ENCODE results near the gene PCDHB14. TPM values are rescaled to one million over a fixed set of nuclear protein-coding genes. Genes with fewer than 3 reads are reported as not detected.
"Not testable (repeated sequence)": the region's sequence is repeated elsewhere in the genome, so short reads cannot be mapped to it uniquely, and the experiment has no call there.

Gene PCDHB14
- 1 to 10 TPM; 2.6 to 3.0 TPM for total RNA-seq
- polyA plus RNA-seq (ENCODE audit: insufficient read length in 6 of 6): 10 to 100 TPM in 3 of 6 donors, 1 to 10 TPM in 3; 8.4 to 11.1 (median 10.1) TPM
- long read RNA-seq, donor 1, full-length matches to known transcripts: 18 of 18 reads
- long read RNA-seq, donor 1, partial matches to known transcripts: 0 of 18 reads
- long read RNA-seq, donor 1, other reads (novel, unspliced or antisense): 0 of 18 reads
- long read RNA-seq, donor 2, full-length matches to known transcripts: 12 of 12 reads
- long read RNA-seq, donor 2, partial matches to known transcripts: 0 of 12 reads
- long read RNA-seq, donor 2, other reads (novel, unspliced or antisense): 0 of 12 reads
- long read RNA-seq, donor 3, full-length matches to known transcripts: 3 of 3 reads
- long read RNA-seq, donor 3, partial matches to known transcripts: 0 of 3 reads
- long read RNA-seq, donor 3, other reads (novel, unspliced or antisense): 0 of 3 reads
- long read RNA-seq, donor 4: 0 reads
- long read RNA-seq, donor 5, full-length matches to known transcripts: 8 of 8 reads
- long read RNA-seq, donor 5, partial matches to known transcripts: 0 of 8 reads
- long read RNA-seq, donor 5, other reads (novel, unspliced or antisense): 0 of 8 reads
- long read RNA-seq, donor 6, full-length matches to known transcripts: 7 of 7 reads
- long read RNA-seq, donor 6, partial matches to known transcripts: 0 of 7 reads
- long read RNA-seq, donor 6, other reads (novel, unspliced or antisense): 0 of 7 reads
- long read RNA-seq, donor 7, full-length matches to known transcripts: 2 of 2 reads
- long read RNA-seq, donor 7, partial matches to known transcripts: 0 of 2 reads
- long read RNA-seq, donor 7, other reads (novel, unspliced or antisense): 0 of 2 reads
- long read RNA-seq, donor 8, full-length matches to known transcripts: 9 of 9 reads
- long read RNA-seq, donor 8, partial matches to known transcripts: 0 of 9 reads
- long read RNA-seq, donor 8, other reads (novel, unspliced or antisense): 0 of 9 reads
- long read RNA-seq, donor 9: 0 reads
- long read RNA-seq, donor 10: 0 reads
- long read RNA-seq, donor 11, full-length matches to known transcripts: 17 of 17 reads
- long read RNA-seq, donor 11, partial matches to known transcripts: 0 of 17 reads
- long read RNA-seq, donor 11, other reads (novel, unspliced or antisense): 0 of 17 reads
- long read RNA-seq, donor 12, full-length matches to known transcripts: 10 of 10 reads
- long read RNA-seq, donor 12, partial matches to known transcripts: 0 of 10 reads
- long read RNA-seq, donor 12, other reads (novel, unspliced or antisense): 0 of 10 reads

DNA sequence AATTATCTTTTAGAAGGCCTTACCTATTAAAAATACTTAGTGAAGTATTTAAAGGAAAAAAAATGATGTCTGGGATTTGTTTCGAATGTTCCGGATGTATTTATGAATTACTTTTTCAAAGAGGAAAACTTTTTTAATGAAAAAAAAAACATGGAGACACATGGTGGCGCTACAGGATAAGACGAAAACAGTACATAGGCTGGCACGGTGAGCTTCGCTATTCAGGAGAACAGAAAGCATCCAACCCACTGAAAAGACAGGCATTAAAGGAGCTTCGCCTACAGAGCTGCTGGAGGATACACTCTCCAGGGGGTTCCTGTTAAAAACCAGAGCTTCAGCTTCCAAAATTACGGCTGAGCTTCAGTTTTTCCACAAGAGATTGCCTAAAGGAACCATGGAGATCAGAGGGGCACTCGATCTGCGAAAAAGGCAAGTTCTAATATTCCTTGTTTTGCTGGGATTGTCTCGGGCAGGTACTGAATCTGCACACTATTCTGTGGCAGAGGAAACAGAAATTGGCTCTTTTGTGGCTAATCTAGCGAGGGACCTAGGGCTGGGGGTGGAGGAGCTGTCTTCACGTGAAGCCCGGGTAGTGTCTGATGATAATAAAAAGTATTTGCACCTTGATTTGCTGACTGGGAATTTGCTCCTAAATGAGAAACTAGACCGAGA lies at the start of gene PCDHB14:
PCDHB14 (plus strand) TSS at position 232 of the 672 bp plus-strand sequence; CDS start at position 395, 163 bp downstream.
- no peaks in the 10 kb centered on the region for H3K4me1 ChIP-seq
- intact Hi-C loops (cut with DNase I): no loop called here
- H3K4me3 ChIP-seq: no peak within 1 kb of the TSS
- no peaks in the 10 kb centered on the region for H3K36me3 ChIP-seq
- H3K27ac ChIP-seq: no peak within 1 kb of the TSS
- TF ChIP-seq, protein P1, sequence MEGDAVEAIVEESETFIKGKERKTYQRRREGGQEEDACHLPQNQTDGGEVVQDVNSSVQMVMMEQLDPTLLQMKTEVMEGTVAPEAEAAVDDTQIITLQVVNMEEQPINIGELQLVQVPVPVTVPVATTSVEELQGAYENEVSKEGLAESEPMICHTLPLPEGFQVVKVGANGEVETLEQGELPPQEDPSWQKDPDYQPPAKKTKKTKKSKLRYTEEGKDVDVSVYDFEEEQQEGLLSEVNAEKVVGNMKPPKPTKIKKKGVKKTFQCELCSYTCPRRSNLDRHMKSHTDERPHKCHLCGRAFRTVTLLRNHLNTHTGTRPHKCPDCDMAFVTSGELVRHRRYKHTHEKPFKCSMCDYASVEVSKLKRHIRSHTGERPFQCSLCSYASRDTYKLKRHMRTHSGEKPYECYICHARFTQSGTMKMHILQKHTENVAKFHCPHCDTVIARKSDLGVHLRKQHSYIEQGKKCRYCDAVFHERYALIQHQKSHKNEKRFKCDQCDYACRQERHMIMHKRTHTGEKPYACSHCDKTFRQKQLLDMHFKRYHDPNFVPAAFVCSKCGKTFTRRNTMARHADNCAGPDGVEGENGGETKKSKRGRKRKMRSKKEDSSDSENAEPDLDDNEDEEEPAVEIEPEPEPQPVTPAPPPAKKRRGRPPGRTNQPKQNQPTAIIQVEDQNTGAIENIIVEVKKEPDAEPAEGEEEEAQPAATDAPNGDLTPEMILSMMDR (IDR thresholded peaks at IDR 0.05): no peak
- DNase-seq (peak in 1 of 4 donors; percentile 22), ATAC-seq (no peak)
- peaks cover 0 to 6% of the 10 kb centered on the region in 2 donors for H3K27me3 ChIP-seq
- H3K9me3 ChIP-seq: peaks cover 0 to 89% of the 10 kb centered on the region in 2 donors

DNA sequence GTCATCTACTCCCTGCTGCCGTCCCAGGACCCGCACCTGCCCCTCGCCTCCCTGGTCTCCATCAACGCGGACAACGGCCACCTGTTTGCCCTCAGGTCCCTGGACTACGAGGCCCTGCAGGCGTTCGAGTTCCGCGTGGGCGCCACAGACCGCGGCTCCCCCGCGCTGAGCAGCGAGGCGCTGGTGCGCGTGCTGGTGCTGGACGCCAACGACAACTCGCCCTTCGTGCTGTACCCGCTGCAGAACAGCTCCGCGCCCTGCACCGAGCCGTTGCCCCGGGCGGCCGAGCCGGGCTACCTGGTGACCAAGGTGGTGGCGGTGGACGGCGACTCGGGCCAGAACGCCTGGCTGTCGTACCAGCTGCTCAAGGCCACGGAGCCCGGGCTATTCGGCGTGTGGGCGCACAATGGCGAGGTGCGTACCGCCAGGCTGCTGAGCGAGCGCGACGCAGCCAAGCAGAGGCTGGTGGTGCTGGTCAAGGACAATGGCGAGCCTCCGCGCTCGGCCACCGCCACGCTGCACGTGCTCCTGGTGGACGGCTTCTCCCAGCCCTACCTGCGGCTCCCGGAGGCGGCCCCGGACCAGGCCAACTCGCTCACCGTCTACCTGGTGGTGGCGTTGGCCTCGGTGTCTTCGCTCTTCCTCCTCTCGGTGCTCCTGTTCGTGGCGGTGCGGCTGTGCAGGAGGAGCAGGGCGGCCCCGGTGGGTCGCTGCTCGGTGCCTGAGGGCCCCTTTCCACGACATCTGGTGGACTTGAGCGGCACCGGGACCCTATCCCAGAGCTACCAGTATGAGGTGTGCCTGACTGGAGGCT lies 48.6 kb upstream of the PCDHB14 start:
- H3K4me3 ChIP-seq; ATAC-seq; H3K27ac ChIP-seq; H3K36me3 ChIP-seq; intact Hi-C loops (cut with DNase I); H3K4me1 ChIP-seq: not testable (repeated sequence)
- peak in 1 of 4 donors; percentile 77 for DNase-seq
- Histone ChIP-seq H3K27me3 (peaks cover 0 to 53% of the 10 kb centered on the region in 2 donors), H3K9me3 (peaks cover 0 to 58% of the 10 kb centered on the region in 2 donors)

DNA sequence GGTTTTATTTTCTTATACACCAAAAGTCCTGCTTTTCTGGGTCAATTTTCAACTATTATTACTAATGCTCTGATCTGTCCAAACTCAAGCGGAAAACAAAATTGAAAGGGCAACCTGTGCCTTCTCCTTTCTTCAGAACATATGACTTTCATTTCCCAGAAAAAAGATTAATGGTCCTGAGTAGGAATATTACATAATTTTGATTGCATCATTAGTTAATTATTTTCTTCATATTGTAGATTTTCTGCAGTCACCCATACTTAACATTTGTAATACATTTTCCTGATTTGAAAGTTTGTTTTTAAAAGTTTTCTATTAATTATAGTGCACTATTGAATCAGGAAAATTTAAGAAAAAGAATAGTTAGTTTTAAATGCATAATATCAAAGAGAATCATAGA lies 47.2 kb upstream of the PCDHB14 start:
- intact Hi-C loops (cut with DNase I): no loop called here
- TF ChIP-seq, protein P1 (IDR thresholded peaks at IDR 0.05): no peak
- Histone ChIP-seq H3K36me3 (no peaks in the 10 kb centered on the region), H3K4me1 (no peaks in the 10 kb centered on the region), H3K4me3 (no peak overlapping the region), H3K27me3 (peaks cover 0 to 60% of the 10 kb centered on the region in 2 donors), H3K9me3 (peaks cover 0 to 63% of the 10 kb centered on the region in 2 donors), H3K27ac (no peak overlapping the region)
- DNase-seq (no peak), ATAC-seq (no peak)

DNA sequence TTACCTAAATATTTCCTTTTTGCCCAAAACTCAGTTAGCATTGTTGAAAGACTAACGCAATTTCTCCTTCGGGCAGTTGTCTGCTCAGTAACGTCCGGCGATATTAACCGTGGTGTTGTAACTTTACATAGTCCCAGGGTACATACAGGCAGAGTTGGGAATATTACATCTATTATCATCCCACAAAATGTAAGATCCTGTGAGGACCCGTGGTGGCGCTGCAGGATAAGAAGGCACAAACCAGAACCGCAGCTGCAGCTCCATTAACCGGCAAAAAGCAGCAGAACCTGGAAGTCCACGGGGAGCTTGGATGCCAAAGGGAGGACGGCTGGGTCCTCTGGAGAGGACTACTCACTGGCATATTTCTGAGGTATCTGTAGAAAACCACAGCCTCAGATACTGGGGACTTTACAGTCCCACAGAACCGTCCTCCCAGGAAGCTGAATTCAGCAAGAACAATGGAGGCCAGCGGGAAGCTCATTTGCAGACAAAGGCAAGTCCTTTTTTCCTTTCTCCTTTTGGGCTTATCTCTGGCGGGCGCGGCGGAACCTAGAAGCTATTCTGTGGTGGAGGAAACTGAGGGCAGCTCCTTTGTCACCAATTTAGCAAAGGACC lies 45.5 kb upstream of the PCDHB14 start, which contains the start of gene PCDHB8:
PCDHB8 (plus strand) TSS at position 214 of the 615 bp plus-strand sequence; CDS start at position 459, 245 bp downstream.
- H3K27ac ChIP-seq; H3K36me3 ChIP-seq; intact Hi-C loops (cut with DNase I); DNase-seq; H3K4me1 ChIP-seq; H3K4me3 ChIP-seq; ATAC-seq: not testable (repeated sequence)
- Histone ChIP-seq H3K27me3 (peaks cover 0 to 68% of the 10 kb centered on the region in 2 donors), H3K9me3 (peaks cover 0 to 67% of the 10 kb centered on the region in 2 donors)

DNA sequence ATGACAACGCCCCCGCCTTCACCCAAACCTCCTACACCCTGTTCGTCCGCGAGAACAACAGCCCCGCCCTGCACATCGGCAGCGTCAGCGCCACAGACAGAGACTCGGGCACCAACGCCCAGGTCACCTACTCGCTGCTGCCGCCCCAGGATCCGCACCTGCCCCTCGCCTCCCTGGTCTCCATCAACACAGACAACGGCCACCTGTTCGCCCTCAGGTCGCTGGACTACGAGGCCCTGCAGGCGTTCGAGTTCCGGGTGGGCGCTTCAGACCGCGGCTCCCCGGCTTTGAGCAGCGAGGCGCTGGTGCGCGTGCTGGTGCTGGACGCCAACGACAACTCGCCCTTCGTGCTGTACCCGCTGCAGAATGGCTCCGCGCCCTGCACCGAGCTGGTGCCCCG lies 43.8 kb upstream of the PCDHB14 start:
- H3K36me3 ChIP-seq; H3K27ac ChIP-seq; DNase-seq; intact Hi-C loops (cut with DNase I); H3K4me1 ChIP-seq; H3K4me3 ChIP-seq; ATAC-seq: not testable (repeated sequence)
- Histone ChIP-seq H3K27me3 (peaks cover 0 to 72% of the 10 kb centered on the region in 2 donors), H3K9me3 (peaks cover 0 to 62% of the 10 kb centered on the region in 2 donors)

DNA sequence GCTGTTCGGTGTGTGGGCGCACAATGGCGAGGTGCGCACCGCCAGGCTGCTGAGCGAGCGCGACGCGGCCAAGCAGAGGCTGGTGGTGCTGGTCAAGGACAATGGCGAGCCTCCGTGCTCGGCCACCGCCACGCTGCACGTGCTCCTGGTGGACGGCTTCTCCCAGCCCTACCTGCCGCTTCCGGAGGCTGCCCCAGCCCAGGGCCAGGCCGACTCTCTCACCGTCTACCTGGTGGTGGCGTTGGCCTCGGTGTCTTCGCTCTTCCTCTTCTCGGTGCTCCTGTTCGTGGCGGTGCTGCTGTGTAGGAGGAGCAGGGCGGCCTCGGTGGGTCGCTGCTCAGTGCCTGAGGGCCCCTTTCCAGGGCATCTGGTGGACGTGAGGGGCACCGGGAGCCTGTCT lies 43.3 kb upstream of the PCDHB14 start:
- ATAC-seq; H3K4me1 ChIP-seq; H3K36me3 ChIP-seq; intact Hi-C loops (cut with DNase I); H3K4me3 ChIP-seq; DNase-seq; H3K27ac ChIP-seq: not testable (repeated sequence)
- peaks cover 0 to 62% of the 10 kb centered on the region in 2 donors for H3K9me3 ChIP-seq
- peaks cover 0 to 72% of the 10 kb centered on the region in 2 donors for H3K27me3 ChIP-seq

Data from left lung (tissue), 14 donors.